HFFc6 (cell line): Measurements from ENCODE around the gene RPRM. TPM values are rescaled to one million over a fixed set of nuclear protein-coding genes. Genes with fewer than 3 reads are reported as not detected.

ENCODE experiments used
- DNase-seq: peaks from one replicate; pipeline ENCODE4 v3.0.0-alpha.2; 2018
- H3K27ac Mint-ChIP-seq: 2 replicates; pipeline ENCODE4 v1.8.0; 2020; ENCODE audit warnings: mild to moderate bottlenecking, mixed read lengths
- H3K27me3 Mint-ChIP-seq: 2 replicates; pipeline ENCODE4 v1.8.0; 2021; ENCODE audit warnings: mild to moderate bottlenecking, moderate library complexity, mixed read lengths; ENCODE audit not compliant: insufficient read depth
- H3K36me3 Mint-ChIP-seq: 2 replicates; pipeline ENCODE4 v1.8.0; 2021; ENCODE audit warnings: low read depth, mixed read lengths
- H3K4me1 Mint-ChIP-seq: 2 replicates; pipeline ENCODE4 v1.8.0; 2020; ENCODE audit warnings: low read depth, mixed read lengths
- H3K4me3 Mint-ChIP-seq: 2 replicates; pipeline ENCODE4 v1.8.0; 2020; ENCODE audit warnings: mild to moderate bottlenecking, moderate library complexity, mixed read lengths
- H3K9me3 Mint-ChIP-seq: 2 replicates; pipeline ENCODE4 v1.8.0; 2020; ENCODE audit warnings: mild to moderate bottlenecking, mixed read lengths
- total RNA-seq, 6 experiments: library from RNA; stranded (reverse); fragmentation: NEBNext Ultra II Directional; extraction: Animal tissue kit (Norgen Biotek cat#: 25700); gene quantifications; 2 replicates in 1 of 6; 3 replicates in 5 of 6; pipeline ENCODE4 v1.2.3, GENCODE V29; 2021
- TF ChIP-seq, protein P1 (sequence below): fragments of 200-600 bp; sonication (generic); IDR thresholded peaks from 2 replicates; pipeline ENCODE4 v1.5.0; 2021; ENCODE audit warnings: antibody characterized with exemption, mild to moderate bottlenecking

Gene RPRM
- total RNA-seq, 6 experiments from 2014 or later = not detected

DNA sequence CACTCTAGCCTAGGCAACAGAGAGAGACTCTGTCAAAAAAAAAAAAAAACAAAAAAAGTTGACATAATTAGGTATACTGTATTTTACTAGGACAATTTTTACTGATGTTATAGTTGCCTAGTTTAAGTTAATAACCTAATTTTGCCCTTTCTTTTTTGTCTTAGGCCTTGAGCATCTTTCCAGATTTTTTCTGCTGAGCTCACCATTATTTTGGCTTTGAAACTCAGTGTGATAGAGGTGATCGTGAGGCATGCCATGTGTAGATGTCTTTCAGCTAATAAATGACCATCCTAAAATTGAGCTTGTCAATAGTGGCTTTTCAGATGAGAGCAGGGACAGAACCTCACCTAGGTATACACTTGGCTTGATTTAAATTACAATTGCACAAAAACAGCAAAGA is 47.4 kb downstream of the RPRM start:
- Mint-ChIP-seq H3K36me3 (no peaks in the 10 kb centered on the region), H3K27me3 (no peaks in the 10 kb centered on the region; the same call in 1 of the 2 replicates), H3K27ac (no peak overlapping the region), H3K4me1 (no peaks in the 10 kb centered on the region), H3K4me3 (no peak overlapping the region), H3K9me3 (peaks cover 27% of the 10 kb centered on the region)
- no peak for DNase-seq
- TF ChIP-seq, protein P1, sequence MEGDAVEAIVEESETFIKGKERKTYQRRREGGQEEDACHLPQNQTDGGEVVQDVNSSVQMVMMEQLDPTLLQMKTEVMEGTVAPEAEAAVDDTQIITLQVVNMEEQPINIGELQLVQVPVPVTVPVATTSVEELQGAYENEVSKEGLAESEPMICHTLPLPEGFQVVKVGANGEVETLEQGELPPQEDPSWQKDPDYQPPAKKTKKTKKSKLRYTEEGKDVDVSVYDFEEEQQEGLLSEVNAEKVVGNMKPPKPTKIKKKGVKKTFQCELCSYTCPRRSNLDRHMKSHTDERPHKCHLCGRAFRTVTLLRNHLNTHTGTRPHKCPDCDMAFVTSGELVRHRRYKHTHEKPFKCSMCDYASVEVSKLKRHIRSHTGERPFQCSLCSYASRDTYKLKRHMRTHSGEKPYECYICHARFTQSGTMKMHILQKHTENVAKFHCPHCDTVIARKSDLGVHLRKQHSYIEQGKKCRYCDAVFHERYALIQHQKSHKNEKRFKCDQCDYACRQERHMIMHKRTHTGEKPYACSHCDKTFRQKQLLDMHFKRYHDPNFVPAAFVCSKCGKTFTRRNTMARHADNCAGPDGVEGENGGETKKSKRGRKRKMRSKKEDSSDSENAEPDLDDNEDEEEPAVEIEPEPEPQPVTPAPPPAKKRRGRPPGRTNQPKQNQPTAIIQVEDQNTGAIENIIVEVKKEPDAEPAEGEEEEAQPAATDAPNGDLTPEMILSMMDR = no peak
